HL-60 (cell line): ENCODE data around the gene TCP11.

Source experiments
- DNase-seq, 2 experiments: peaks; one replicate each; pipeline ENCODE4 v3.0.0-alpha.2; 2010 to 2020; ENCODE audit warnings: low read depth in 1 of 2, low spot score in 1 of 2
- H3K27ac ChIP-seq: fragments of 250-450 bp; sonication (Bioruptor Pico); replicated peaks from 2 replicates; pipeline ENCODE4 v1.5.1; 2020; ENCODE audit warnings: mild to moderate bottlenecking, moderate library complexity
- H3K27me3 ChIP-seq: fragments of 250-450 bp; sonication (Bioruptor Pico); 2 replicates; pipeline ENCODE4 v1.5.1; 2021; ENCODE audit warnings: mild to moderate bottlenecking, moderate library complexity; ENCODE audit not compliant: insufficient read depth, poor library complexity, severe bottlenecking
- H3K4me3 ChIP-seq: replicated peaks from 2 replicates; pipeline ENCODE4 v1.5.1; 2011; ENCODE audit warnings: mild to moderate bottlenecking, control low read depth, low read length; ENCODE audit not compliant: insufficient read depth
- GABPA ChIP-seq: IDR thresholded peaks from 2 replicates; pipeline ENCODE4 v1.6.1; 2012; ENCODE audit warnings: low read depth
- POLR2AphosphoS5 ChIP-seq: IDR thresholded peaks from 2 replicates; pipeline ENCODE4 v1.6.1; 2012; ENCODE audit warnings: low read depth
- SPI1 ChIP-seq: IDR thresholded peaks from 2 replicates; pipeline ENCODE4 v1.6.1; 2012; ENCODE audit warnings: low read depth, mild to moderate bottlenecking, borderline replicate concordance
- TF ChIP-seq, protein P1 (sequence below): IDR thresholded peaks from 2 replicates; pipeline ENCODE4 v1.6.1; 2012; ENCODE audit warnings: low read depth; ENCODE audit not compliant: insufficient replicate concordance
- TF ChIP-seq, protein P2 (sequence below): IDR thresholded peaks from one replicate; pipeline ENCODE4 v1.5.1; 2011; ENCODE audit warnings: low read length, control low read depth, inconsistent platforms; ENCODE audit not compliant: insufficient read depth

The TCP11 gene

GRCh38 chr6:35173044-35173426 lies 31.9 kb upstream of the TCP11 start:
- H3K27ac ChIP-seq: no peak overlapping the region
- no peaks in the 10 kb centered on the region for H3K27me3 ChIP-seq
- DNase-seq: no peak

GRCh38 chr6:35170891-35171290 lies 29.8 kb upstream of the TCP11 start:
- DNase-seq: no peak
- H3K4me3 ChIP-seq: no peak overlapping the region
- TF ChIP-seq GABPA: no peak
- no peaks in the 10 kb centered on the region for H3K27me3 ChIP-seq
- no peak overlapping the region for H3K27ac ChIP-seq

More at GRCh38 chr6:35173044-35173426, 31.9 kb upstream of the TCP11 start:
- TF ChIP-seq GABPA (no peak), POLR2AphosphoS5 (no peak), SPI1 (no peak)
- TF ChIP-seq, protein P1, sequence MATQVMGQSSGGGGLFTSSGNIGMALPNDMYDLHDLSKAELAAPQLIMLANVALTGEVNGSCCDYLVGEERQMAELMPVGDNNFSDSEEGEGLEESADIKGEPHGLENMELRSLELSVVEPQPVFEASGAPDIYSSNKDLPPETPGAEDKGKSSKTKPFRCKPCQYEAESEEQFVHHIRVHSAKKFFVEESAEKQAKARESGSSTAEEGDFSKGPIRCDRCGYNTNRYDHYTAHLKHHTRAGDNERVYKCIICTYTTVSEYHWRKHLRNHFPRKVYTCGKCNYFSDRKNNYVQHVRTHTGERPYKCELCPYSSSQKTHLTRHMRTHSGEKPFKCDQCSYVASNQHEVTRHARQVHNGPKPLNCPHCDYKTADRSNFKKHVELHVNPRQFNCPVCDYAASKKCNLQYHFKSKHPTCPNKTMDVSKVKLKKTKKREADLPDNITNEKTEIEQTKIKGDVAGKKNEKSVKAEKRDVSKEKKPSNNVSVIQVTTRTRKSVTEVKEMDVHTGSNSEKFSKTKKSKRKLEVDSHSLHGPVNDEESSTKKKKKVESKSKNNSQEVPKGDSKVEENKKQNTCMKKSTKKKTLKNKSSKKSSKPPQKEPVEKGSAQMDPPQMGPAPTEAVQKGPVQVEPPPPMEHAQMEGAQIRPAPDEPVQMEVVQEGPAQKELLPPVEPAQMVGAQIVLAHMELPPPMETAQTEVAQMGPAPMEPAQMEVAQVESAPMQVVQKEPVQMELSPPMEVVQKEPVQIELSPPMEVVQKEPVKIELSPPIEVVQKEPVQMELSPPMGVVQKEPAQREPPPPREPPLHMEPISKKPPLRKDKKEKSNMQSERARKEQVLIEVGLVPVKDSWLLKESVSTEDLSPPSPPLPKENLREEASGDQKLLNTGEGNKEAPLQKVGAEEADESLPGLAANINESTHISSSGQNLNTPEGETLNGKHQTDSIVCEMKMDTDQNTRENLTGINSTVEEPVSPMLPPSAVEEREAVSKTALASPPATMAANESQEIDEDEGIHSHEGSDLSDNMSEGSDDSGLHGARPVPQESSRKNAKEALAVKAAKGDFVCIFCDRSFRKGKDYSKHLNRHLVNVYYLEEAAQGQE: no peak
- TF ChIP-seq, protein P2, sequence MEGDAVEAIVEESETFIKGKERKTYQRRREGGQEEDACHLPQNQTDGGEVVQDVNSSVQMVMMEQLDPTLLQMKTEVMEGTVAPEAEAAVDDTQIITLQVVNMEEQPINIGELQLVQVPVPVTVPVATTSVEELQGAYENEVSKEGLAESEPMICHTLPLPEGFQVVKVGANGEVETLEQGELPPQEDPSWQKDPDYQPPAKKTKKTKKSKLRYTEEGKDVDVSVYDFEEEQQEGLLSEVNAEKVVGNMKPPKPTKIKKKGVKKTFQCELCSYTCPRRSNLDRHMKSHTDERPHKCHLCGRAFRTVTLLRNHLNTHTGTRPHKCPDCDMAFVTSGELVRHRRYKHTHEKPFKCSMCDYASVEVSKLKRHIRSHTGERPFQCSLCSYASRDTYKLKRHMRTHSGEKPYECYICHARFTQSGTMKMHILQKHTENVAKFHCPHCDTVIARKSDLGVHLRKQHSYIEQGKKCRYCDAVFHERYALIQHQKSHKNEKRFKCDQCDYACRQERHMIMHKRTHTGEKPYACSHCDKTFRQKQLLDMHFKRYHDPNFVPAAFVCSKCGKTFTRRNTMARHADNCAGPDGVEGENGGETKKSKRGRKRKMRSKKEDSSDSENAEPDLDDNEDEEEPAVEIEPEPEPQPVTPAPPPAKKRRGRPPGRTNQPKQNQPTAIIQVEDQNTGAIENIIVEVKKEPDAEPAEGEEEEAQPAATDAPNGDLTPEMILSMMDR: no peak
- H3K4me3 ChIP-seq: no peak overlapping the region

GRCh38 chr6:35170166-35170565 lies 29.0 kb upstream of the TCP11 start:
- no peaks in the 10 kb centered on the region for H3K27me3 ChIP-seq
- no peak overlapping the region for H3K27ac ChIP-seq
- TF ChIP-seq, protein P2: no peak
- TF ChIP-seq, protein P1: no peak
- TF ChIP-seq POLR2AphosphoS5 (no peak), GABPA (no peak), SPI1 (no peak)
- no peak for DNase-seq
- H3K4me3 ChIP-seq: no peak overlapping the region

DNA sequence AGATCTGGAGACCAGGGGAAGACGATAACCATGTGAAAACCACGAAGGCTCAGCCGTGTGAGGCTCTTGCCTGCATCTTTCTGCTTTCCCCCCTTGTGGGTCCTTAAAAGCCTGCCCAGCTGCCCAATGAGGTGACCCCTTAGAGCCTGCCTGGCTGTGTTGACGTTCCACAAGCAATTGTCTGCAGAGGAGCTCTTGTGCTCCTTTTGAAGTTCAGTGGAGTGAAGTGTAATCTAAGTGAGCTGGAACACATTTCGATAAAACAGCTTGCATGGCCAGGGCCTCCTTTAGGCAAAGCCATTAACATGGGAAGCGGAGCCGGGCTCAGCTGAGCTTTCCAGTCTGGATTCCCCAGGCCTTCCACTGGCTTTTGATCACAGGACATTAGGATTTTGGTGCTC lies 27.3 kb upstream of the TCP11 start:
- TF ChIP-seq GABPA: no peak
- no peak for TF ChIP-seq POLR2AphosphoS5

DNA sequence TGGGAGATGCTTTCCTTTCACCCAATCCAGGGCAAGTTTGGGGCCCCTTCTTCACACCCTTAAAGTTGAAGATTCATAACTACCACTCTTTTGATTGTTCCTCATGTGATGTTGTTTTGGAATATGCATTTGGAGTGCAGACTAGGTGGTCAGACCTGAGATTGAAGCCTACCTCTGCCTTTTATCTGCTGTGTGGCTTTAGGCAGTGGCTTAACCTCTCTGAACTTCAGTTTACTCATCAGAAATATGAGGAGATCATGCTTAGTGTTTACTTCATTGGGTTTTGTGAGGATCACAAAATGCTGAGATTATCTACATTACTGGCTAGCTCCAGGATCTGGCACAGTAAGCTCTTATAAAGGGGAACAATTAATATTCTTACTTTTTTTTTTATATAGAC lies 26.4 kb upstream of the TCP11 start:
- Histone ChIP-seq H3K4me3 (no peak overlapping the region), H3K27me3 (peaks cover 5% of the 10 kb centered on the region), H3K27ac (no peak overlapping the region)
- no peak for TF ChIP-seq SPI1
- TF ChIP-seq, protein P1: no peak
- TF ChIP-seq GABPA: no peak
- TF ChIP-seq, protein P2: no peak
- no peak for TF ChIP-seq POLR2AphosphoS5
- DNase-seq: no peak

More for the DNA sequence above, 27.3 kb upstream of the TCP11 start:
- Histone ChIP-seq H3K27me3 (peaks cover 1% of the 10 kb centered on the region), H3K4me3 (no peak overlapping the region), H3K27ac (no peak overlapping the region)
- DNase-seq: no peak
